Stimulated activated CD4-positive, alpha-beta T cell treated with anti-CD3 and anti-CD28 coated beads, Interleukin-1b, Interleukin-23, amount 100 ng/mL, for 24 hours (primary cell): ENCODE data around the gene HUNK.
"Not testable (repeated sequence)": the region's sequence is repeated elsewhere in the genome, so short reads cannot be mapped to it uniquely, and the experiment has no call there.

ENCODE experiments used
- DNase-seq, 4 experiments: peaks; one replicate each; pipeline ENCODE4 v3.0.0-alpha.2; 2020; ENCODE audit warnings: low read depth in 4 of 4, low spot score in 1 of 4

The HUNK gene

DNA sequence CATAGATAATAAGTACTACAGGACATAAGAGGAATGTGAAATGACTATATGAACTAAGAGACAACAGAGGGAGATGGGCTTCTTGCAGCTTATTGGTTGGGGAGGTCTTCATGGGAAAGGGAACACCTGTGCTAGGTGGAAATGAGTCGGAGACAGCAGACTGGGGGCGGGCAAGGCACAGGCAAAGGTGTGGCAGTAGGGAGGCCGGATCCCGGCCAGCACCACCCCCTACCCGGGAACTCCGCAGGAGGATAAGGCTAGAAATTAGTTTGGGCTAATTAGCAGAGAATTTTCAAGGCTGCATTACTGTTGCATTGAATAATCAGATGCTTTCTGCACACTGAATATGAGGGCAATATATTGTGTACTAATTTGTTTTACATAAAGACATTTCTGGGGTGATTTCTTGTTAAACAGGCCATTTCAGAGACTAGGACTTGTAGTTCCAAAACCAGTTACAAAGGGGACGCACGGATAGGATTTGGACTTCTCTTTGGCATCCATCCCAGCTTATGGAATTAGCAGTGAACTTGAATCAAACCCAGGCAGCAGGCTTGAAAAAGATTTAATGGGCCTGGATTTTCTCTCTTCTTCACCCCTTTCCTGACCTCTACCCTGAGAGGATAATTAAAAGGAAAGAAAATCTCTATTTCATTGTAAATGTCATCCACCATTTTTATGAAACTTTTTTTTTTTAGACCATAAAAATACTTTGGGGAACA, 2.2 kb upstream of the HUNK start:
- DNase-seq, result no peak

DNA sequence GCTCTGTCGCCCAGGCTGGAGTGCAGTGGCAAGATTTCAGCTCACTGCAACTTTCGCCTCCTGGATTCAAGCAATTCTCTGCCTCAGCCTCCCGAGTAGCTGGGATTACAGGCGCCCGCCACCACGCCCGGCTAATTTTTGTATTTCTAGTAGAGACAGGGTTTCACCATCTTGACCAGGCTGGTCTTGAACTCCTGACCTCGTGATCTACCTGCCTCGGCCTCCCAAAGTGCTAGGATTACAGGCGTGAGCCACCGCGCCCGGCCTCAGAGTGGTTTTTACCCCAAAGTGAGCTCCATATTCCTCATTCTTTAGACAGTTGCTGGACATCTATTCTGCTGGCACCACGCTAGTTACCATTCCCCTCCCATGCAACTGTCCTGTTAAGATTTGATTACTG, 1.4 kb upstream of the HUNK start:
- not testable (repeated sequence) for DNase-seq

DNA sequence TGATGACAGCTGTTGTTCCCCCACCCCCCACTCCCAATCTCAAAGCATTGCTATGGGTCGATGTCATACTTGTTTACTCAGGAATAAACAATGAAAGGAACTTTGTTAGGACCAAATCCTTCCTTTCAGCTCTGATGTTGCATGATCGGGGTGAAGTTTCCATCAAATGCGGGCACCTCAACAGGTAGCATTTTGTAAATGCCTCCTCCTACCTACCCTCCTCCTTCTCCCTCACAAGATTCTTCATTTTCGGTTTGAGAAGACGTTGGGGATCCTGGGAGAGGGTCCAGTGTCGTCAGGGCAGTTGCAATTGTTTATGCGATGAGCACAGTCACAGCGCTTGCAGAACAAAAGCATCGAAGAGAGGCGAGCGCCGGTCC, 758 bp upstream of the HUNK start:
- no peak for DNase-seq

DNA sequence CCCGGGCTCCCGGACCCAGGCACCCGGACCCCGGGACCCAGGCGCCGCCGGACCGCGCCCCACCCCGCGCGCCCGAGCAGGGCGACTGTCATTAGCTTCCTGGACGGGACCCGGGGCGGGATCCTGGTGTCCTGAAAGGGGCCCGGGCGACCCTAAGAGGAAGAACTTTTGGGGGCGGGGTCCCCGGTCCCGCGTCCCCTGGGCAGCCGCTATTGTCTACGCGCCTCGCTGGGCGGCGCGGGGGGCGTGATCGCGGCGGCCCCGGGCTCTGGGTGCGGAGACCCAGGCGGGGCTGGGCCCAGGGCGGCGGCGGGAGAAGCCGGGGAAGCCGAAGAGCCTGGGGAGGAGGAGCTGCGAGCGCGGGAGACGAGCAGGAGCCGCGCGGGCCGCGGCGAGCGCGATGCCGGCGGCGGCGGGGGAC, 465 bp downstream of the HUNK start:
- DNase-seq, result no peak

DNA sequence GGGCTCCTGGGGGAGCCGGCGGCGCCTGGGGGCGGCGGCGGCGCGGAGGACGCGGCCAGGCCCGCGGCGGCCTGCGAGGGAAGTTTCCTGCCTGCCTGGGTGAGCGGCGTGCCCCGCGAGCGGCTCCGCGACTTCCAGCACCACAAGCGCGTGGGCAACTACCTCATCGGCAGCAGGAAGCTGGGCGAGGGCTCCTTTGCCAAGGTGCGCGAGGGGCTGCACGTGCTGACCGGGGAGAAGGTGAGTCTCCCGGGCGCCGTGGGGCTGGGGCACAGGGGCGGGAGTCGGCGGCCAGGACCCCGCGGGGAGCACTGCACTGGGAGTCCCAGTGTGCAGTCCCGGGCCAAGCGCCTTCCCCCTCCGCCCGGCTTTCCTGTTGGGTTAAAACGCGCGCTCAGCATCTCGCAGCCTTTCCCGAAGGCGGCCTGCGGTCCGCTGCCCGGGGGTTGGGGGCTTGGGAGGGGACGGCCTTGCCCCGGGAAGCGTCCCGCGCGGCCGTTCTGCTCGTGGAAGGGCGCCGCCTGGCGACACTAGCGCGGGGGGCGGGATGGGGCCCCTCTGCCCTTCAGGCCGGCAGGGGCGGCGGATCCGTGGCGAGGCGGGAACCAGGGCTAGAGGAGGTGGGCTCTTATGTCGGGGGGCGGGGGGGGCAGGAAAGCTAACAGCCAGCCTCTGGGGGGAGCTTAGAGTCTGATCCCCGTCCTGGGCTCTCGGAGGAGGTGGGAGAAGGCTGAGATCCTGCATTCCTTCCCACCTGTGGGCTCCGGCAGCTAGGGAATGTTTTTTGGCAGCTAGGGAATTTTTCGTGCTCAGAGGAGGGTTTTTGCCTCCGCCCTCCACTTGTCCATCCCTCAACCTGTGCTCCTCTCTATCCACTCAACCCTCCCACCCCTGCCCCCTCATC, 1.1 kb downstream of the HUNK start:
- peak in 3 of 4 experiments; percentile 17 to 46 (median 32) for DNase-seq

DNA sequence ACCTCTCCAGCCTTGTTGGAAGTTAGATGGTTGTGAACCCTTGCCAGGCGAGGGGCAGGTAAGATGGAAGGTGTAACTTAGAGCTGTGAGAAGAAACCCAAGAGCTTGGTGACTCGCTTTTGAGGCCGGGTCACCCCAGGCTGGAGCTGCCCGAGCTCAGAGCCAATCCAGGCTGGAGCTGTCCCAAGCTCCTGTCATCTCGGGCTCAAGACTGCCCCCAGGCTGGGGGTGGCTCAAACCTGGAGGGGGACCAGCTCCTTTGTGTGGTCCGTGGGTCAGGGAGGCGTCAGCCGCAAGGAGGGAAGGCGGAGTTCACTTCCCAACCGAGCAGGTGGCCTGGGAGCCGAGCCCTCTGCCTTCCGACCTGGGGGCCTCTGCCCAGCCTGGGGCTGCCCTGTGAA, 2.0 kb downstream of the HUNK start:
- DNase-seq, result no peak

DNA sequence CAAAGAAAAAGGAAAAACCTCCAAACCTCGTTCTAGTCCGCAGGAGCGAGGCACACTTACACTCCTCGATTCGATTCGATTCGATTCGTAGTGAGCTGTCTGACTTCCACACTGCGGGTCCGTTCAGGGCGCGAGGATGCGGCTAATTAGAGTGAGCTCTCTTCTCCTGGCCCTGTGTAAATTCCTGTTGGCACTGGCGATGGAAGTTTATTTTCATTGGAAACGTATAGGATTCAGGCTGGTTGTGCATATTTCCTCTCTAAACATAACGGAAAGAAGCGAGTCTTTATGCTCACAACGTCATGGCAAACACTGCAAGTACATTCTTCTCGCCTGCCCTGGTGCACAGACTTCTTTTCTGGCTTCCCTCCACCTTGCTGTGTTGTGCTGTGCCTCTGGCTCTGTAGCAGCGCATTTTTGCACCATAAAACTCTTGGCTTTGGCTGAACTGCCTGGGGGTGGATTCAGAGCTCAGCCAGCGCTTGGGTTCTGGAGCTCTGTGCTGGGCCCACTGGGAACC, 2.7 kb downstream of the HUNK start:
- DNase-seq, result no peak

DNA sequence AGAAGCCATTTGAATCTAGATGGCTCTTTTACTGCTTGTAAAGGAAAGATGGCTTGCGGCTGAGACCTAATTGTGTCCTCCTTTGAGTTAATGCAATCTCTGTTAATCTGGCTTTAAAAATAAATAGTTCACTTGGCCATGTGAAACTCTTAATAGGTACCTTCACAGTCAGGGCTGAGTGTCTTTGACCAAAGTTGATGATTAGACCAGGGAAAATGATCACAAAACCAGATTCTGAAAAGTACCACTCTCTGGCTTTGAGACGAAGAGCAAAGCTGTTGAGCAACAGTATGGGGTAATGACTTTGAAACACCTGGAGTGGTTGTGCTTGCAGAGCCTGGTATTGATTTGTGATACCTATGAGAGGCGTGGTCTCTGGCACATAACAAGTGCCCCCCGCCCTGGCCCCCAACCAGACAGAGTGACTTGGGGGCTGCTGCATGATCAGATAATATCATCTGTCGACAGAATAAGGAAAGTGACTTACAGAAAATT, 4.7 kb downstream of the HUNK start:
- no peak for DNase-seq

DNA sequence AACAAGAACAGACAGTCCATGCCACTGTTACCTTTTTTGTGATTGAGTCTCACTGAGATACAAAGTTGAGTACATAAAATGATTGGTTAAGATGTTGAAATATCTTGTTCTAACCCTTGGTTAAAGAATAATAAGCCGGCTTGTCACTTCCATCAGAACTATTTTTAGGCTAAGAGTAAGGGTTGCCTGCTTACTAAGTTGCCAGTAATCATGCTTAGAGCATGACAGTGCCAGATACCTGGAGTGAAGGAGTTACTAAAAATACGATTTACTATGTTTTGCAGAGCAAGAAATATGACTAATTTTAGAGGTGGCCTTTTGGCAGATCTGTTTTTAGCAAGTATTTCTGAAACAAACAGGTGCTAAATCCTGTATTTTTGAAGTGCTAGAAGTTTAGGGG, 6.0 kb downstream of the HUNK start:
- DNase-seq, result no peak

DNA sequence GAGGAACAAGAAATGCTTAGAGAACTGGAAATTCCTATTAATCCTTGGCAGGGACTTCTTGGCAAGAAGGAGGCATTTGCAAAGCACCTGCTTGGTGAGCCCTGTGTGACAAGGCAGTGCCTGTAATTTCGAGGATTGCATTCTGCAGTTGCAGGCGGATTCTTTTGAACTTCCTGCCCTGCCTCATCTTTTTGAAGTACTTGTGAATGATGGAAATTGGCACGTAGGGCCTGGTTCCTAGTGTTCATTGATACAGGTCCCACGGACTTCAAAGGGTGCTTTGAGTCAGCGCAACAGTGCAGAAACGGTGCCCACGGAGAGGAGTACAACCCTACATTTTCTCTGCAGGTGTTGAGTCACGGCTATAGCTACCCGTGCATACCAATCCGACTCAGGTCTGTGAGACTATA, 6.4 kb downstream of the HUNK start:
- no peak for DNase-seq

DNA sequence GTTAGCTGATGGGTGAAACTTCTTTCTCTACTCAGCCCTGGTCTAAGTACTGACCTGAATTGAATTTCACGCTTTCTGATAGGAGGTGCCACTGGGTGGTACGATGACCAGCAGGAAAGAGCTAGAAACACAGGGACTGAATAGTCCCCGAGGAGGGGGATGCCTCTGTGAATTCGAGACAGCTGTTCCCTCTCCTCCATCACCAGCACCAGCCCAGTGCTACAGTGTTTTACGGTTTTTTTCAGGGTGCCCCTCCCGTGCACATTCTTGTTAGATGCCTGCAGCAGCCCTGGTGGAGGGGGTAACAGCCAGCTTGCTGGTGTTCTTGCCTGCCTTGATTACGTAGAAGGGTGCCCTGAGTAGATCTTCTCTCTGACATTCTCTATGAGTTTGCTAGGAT, 7.1 kb downstream of the HUNK start:
- DNase-seq, result no peak

DNA sequence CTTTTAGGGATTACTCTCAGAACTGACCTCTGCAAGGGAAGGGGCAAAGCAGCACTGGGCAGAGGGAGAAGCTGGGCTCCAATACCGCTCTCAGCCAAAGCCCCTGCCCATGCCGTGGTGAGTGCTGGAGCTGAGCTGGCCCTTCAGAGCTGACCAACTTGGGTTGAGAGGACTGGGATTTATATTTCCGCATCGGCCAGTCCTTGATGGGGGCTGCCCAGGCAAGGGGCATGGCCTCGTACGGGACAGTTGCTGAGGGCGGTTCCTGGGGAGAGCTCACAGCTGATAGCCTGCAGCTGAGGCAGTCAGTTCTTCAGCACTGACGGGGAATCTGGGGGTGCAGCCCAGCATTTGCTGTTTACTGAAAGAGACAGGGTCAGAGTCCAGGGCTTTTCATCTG, 8.0 kb downstream of the HUNK start:
- DNase-seq, result no peak

DNA sequence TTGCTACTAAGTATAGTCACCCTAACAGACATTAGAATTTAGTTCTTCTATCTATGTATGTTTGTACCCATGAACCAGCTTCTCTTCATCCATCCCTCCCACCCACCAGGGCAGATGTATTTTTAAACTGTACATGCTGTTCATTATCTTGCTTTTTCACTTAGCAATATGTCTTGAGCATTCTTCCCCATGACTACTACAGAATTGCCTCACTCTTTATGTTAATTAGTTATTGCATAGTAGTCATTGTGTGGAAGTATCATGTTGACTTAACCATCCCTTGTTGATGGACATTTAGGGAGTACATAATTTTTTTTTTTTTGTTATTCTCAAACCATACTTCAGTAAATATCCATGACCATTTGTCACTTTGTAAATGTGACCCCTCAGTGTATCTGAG, 9.9 kb downstream of the HUNK start:
- no peak for DNase-seq

DNA sequence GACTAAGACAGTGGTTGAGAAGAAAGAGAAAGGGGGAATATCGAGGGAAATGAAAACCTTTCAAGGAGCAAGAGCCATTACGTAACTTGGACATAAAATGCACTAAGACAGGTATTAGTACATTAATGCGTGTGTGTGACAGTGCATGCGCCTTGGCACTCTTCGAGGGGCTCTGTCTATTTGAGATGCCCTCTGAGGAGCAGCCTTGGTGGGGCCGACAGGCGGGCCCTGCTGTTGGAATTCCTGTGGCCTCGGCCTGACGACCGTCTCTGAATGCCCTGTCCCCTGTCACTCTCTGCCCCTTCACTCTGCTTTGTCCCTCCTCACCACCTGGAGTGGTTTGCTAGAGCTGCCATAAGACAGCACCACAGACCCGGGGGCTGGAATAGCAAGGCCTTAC, 12.3 kb downstream of the HUNK start:
- no peak for DNase-seq

DNA sequence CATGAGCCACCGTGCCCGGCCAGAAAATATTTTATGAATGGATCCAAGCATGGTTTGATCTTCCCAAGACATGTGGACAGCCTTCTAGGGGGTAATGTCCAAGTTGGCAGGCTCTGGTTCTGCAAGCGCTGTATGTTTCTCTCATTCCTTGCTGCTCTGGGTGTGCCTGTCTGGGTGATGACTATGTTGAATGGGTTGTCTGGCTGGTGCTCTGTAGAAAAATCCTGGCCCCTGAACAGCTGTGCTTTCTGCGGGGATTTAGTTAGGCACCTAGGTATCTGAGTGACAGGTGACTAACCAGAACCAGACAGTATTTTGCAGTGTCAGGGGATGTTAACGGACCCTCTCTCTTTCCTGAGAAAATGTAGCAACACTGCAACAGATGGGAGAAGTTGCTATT, 14.1 kb downstream of the HUNK start:
- DNase-seq, result no peak

DNA sequence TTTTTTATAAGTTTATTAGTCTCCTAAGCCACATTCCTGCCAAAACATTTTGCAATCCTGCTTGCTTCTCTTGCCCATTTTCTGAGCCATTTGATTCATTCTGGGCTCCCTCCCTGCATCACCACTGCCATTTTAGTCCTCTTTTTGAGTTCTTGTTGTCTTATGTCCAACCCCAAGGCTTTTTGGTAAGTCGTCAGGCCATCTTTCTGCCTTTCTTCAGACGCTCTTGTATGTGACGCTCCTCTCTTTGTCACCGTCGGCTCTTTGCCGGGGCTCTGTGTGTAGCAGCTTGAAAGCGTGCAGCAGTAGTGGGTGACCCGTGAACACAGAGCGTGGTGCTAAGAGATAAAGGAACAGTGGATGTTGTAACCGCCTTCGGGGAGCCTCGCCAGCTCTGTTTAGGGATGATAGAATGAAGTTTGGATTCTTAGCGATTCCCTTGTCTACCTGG, 14.6 kb downstream of the HUNK start:
- DNase-seq, result no peak

DNA sequence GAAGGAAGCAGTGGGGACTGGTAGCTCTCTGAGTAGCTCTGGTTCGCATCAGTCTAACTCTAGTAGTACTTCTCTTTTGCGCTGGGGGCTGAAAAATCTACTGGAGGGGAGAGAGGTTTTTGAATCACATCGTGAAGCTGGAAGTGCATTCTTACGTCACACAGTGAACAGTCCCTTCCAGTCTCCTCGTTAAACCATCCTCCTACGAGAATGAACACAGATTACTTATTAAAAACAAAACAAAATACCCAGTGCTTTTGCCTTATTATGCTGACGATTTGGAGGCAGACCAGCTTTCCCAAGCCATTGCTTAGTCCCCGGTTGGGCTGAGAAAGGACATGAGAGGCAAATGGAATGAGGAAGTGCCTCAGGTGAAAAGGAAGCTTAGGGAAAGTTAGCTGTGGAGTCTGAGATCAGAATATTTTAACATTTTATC, 16.1 kb downstream of the HUNK start:
- no peak for DNase-seq

DNA sequence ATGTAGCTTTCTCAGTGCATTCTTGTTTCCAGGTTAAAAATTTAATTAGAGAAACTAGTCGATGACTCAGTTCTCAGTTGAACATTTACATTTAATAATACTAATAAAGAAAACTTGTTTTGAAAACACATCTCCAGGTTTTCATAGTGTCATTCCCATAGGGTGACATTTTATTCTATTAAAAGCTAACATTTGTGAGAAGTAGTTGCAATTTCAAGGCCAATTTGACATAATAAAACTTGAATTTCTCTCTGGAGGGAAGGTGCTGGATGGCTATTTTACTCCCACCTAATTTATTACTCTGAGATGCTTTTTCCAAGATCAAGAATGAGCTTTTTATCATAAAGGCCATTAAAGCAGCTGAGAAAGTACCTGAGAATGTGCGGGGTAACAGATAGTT, 16.6 kb downstream of the HUNK start:
- no peak for DNase-seq

DNA sequence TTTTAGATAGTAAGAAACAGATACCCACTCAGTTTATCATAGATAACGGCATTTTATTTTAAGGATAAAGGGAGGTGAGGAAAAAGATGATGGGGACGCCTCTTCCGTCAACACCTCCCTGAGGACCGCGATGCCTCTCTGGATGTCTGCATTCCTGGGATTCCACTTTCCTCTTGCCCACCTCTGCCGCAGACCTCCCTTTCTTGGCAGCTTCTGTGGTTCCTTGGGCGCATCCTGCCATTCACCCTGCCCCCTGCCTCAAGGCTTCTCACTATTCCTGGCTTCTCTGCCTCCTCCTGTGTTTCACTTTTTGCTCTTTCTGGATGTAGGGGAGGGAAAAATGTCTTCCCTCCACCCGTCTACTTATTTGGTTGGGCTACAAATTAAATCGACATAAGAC, 19.9 kb downstream of the HUNK start:
- no peak for DNase-seq

DNA sequence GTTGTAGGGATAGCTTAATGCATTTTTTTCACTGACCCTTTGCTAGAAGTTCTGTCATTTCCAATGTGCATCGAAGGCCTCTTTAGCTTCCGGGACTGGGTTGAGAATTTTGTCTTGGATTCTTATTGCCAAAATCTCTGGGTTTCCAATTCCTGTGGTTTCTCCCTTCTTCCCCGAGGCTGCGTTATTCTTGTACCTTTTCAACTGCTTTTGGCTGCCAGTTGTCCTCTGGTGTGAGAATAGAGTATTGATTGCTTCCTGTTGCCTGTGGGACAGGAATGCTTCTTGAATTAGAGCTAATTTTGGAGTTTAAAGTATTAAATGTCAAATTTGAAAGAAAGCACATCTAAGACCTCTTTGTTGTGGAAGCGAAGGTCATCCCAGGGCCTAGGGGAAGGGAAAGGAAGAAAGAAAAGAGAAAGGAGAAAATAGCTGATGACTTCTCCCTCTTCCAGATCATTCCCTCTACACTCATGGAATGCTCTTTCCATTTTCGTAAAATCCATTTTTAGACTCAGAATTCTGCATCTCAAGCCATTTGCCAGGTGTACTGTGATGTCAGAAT, 21.1 kb downstream of the HUNK start:
- no peak for DNase-seq

DNA sequence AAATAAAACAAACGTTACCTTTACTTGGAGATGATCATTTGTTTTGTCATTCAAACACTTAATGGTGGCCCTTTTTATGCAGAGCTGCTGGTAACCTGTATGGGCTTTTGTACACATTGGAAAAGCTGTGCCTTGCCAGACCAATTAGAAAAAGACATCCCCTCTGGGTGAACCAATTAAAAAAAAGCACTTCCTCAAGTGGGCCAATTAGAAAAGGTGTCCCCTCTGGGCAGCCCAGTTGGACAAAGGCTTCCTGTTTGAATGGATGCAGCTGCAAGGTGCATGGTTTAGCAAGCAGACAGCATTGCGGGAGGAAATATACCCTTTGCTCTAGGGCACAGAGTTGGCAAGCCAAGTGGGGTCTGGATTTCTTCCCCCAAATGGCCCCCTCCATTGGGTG, 21.6 kb downstream of the HUNK start:
- no peak for DNase-seq
